HCT116 (cell line): ENCODE results near the gene ELP1. TPM values are rescaled to one million over a fixed set of nuclear protein-coding genes. Genes with fewer than 3 reads are reported as not detected.

ENCODE experiments used
- ATAC-seq: fragments of 200-7000 bp; cut with Tn5 transposase; 2 replicates; pipeline ENCODE4 v1.9.1; 2020; ENCODE audit warnings: mild to moderate bottlenecking, moderate library complexity
- BruUV-seq: library from RNA; stranded (reverse); fragments of 400-500 nt; replicated peaks from 2 replicates; lab custom pipeline; 2021; lab: Mats Ljungman, UMichigan
- CTCF ChIA-PET: fragments of 300-600 bp; sonication (Branson Sonifier 250); formaldehyde crosslinking; loops from one replicate; lab custom pipeline; 2021; ENCODE audit warnings: antibody characterized with exemption; lab: Charles Lee
- POLR2A ChIA-PET: fragments of 300-600, 350-600 bp; sonication (Branson Sonifier 250); formaldehyde crosslinking; loops from one replicate; lab custom pipeline; 2021; ENCODE audit warnings: antibody characterized with exemption; lab: Charles Lee
- RAD21 ChIA-PET, 2 experiments: fragments of 300-600 bp; sonication (Branson Sonifier 250); formaldehyde crosslinking; loops; one replicate each; lab custom pipeline; 2023; ENCODE audit warnings: low total read pairs in 2 of 2; ENCODE audit not compliant: uncharacterized antibody in 2 of 2, unreplicated experiment in 2 of 2, low non-redundant PET in 1 of 2; lab: Charles Lee
- DNase-seq: peaks from one replicate; pipeline ENCODE4 v3.0.0-alpha.2; 2010; ENCODE audit warnings: low read depth, low spot score
- H2AFZ ChIP-seq: fragments of 200-600 bp; shearing (Covaris generic), sonication (generic); 2 replicates; pipeline ENCODE4 v1.6.1; 2017; ENCODE audit warnings: low read depth, mixed run types, mixed read lengths, antibody characterized with exemption, low read length; ENCODE audit not compliant: poor library complexity, severe bottlenecking
- H3K27ac ChIP-seq: 2 replicates; pipeline ENCODE4 v1.5.1; 2012; ENCODE audit warnings: low read depth, low read length
- H3K27me3 ChIP-seq: fragments of 200-600 bp; sonication (generic); 2 replicates; pipeline ENCODE4 v1.6.1; 2016; ENCODE audit warnings: mixed run types, low read length, mixed read lengths; ENCODE audit not compliant: insufficient read depth
- H3K36me3 ChIP-seq, 2 experiments: fragments of 200-500 bp in 1 of 2; fragments of 200-600 bp in 1 of 2; sonication (Bioruptor generic) in 1 of 2; sonication (generic) in 1 of 2; 2 replicates each; pipeline versions ENCODE4 v1.5.1 to v1.6.1; 2014 to 2016; ENCODE audit warnings: low read length in 2 of 2, inconsistent platforms in 1 of 2, mixed read lengths in 1 of 2, mixed run types in 1 of 2; ENCODE audit not compliant: insufficient read depth in 2 of 2, control insufficient read depth in 1 of 2
- H3K4me1 ChIP-seq, 2 experiments: fragments of 200-600 bp in 1 of 2; sonication (generic) in 1 of 2; 2 replicates each; pipeline versions ENCODE4 v1.5.1 to v1.6.1; 2012 to 2017; ENCODE audit warnings: low read length in 2 of 2, inconsistent platforms in 1 of 2, mild to moderate bottlenecking in 1 of 2, mixed read lengths in 1 of 2, mixed run types in 1 of 2, moderate library complexity in 1 of 2; ENCODE audit not compliant: insufficient read depth in 2 of 2, control insufficient read depth in 1 of 2
- H3K4me2 ChIP-seq: fragments of 200-600 bp; sonication (generic); 2 replicates; pipeline ENCODE4 v1.6.1; 2017; ENCODE audit warnings: mixed run types, low read length, mixed read lengths
- H3K4me3 ChIP-seq, 2 experiments: fragments of 200-600 bp in 1 of 2; sonication (generic) in 1 of 2; replicated peaks in 1 of 2; 2 replicates each; pipeline ENCODE4 v1.5.1; 2011 to 2016; ENCODE audit warnings: low read length in 2 of 2, control low read depth in 1 of 2, low read depth in 1 of 2, mild to moderate bottlenecking in 1 of 2, mixed read lengths in 1 of 2, mixed run types in 1 of 2
- H3K79me2 ChIP-seq: fragments of 200-600 bp; sonication (generic); 2 replicates; pipeline ENCODE4 v1.6.1; 2017; ENCODE audit warnings: mild to moderate bottlenecking, mixed run types, low read length, moderate library complexity, mixed read lengths; ENCODE audit not compliant: insufficient read depth
- H3K9ac ChIP-seq: fragments of 200-600 bp; sonication (generic); 2 replicates; pipeline ENCODE4 v1.6.1; 2016; ENCODE audit warnings: low read length, mixed read lengths
- H3K9me2 ChIP-seq: fragments of 200-600 bp; sonication (generic), shearing (Covaris generic); 2 replicates; pipeline ENCODE4 v1.6.1; 2017; ENCODE audit warnings: mixed run types, mild to moderate bottlenecking, moderate library complexity; ENCODE audit not compliant: insufficient read depth
- H3K9me3 ChIP-seq, 2 experiments: fragments of 200-500 bp in 1 of 2; fragments of 200-600 bp in 1 of 2; sonication (Bioruptor generic) in 1 of 2; sonication (generic) in 1 of 2; 2 replicates each; pipeline ENCODE4 v1.6.1; 2014 to 2017; ENCODE audit warnings: low read length in 2 of 2, mixed read lengths in 2 of 2, inconsistent platforms in 1 of 2, low read depth in 1 of 2, mild to moderate bottlenecking in 1 of 2, mixed run types in 1 of 2, moderate library complexity in 1 of 2; ENCODE audit not compliant: control insufficient read depth in 1 of 2, insufficient read depth in 1 of 2
- H4K20me1 ChIP-seq: fragments of 200-600 bp; sonication (generic), shearing (Covaris generic); 2 replicates; pipeline ENCODE4 v1.6.1; 2017; ENCODE audit warnings: mixed run types, mild to moderate bottlenecking, moderate library complexity; ENCODE audit not compliant: insufficient read depth
- EGR1 ChIP-seq: IDR thresholded peaks from 2 replicates; pipeline ENCODE4 v1.6.1; 2012; ENCODE audit warnings: low read depth
- ELF1 ChIP-seq: IDR thresholded peaks from 2 replicates; pipeline ENCODE4 v1.6.1; 2012; ENCODE audit warnings: low read depth, borderline replicate concordance
- EZH2 ChIP-seq: fragments of 200-600 bp; sonication (generic); IDR thresholded peaks from 2 replicates; pipeline ENCODE4 v1.6.1; 2017; ENCODE audit warnings: antibody characterized with exemption, mixed run types
- EZH2phosphoT487 ChIP-seq: fragments of 200-600 bp; IDR thresholded peaks from 2 replicates; pipeline ENCODE4 v1.6.1; 2018; ENCODE audit warnings: antibody characterized with exemption, borderline replicate concordance
- FOSL1 ChIP-seq: IDR thresholded peaks from 2 replicates; pipeline ENCODE4 v1.6.1; 2012; ENCODE audit warnings: low read depth
- POLR2AphosphoS5 ChIP-seq: IDR thresholded peaks from 2 replicates; pipeline ENCODE4 v1.6.1; 2011; ENCODE audit warnings: mild to moderate bottlenecking, low read depth, low read length, moderate library complexity
- SIN3A ChIP-seq: IDR thresholded peaks from 2 replicates; pipeline ENCODE4 v1.6.1; 2012; ENCODE audit warnings: low read depth
- ZFX ChIP-seq: fragments of 450-650 bp; IDR thresholded peaks from 2 replicates; pipeline ENCODE4 v1.6.1; 2017
- intact Hi-C: fragments of 100-400 bp; cut with micrococcal nuclease; formaldehyde crosslinking; loops from 2 replicates; pipeline ENCODE4 v1.10.0; 2022
- total RNA-seq: library from RNA; stranded (reverse); gene quantifications from one replicate; pipeline ENCODE4 v1.2.1, GENCODE V29; 2021; ENCODE audit not compliant: unreplicated experiment
- TF ChIP-seq, protein P1 (sequence below), 3 experiments: fragments of 200-600 bp in 1 of 3; sonication (generic) in 1 of 3; IDR thresholded peaks in 2 of 3; conservative IDR thresholded peaks in 1 of 3; 2 replicates each; pipeline ENCODE4 v1.5.1; 2012 to 2017; ENCODE audit warnings: low read depth in 2 of 3, low read length in 2 of 3, antibody characterized with exemption in 1 of 3, borderline replicate concordance in 1 of 3, control low read depth in 1 of 3, mild to moderate bottlenecking in 1 of 3, mixed read lengths in 1 of 3, mixed run types in 1 of 3, moderate library complexity in 1 of 3; ENCODE audit not compliant: insufficient read depth in 1 of 3
- TF ChIP-seq, protein P2 (sequence below): IDR thresholded peaks from 2 replicates; pipeline ENCODE4 v1.6.1; 2012
- TF ChIP-seq, protein P3 (sequence below): IDR thresholded peaks from 2 replicates; pipeline ENCODE4 v1.6.1; 2011; ENCODE audit warnings: mild to moderate bottlenecking, low read length, moderate library complexity; ENCODE audit not compliant: insufficient replicate concordance; ENCODE audit errors: extremely low read depth

The ELP1 gene
- total RNA-seq, 1 experiment from 2014 or later, result 28.8 TPM

DNA sequence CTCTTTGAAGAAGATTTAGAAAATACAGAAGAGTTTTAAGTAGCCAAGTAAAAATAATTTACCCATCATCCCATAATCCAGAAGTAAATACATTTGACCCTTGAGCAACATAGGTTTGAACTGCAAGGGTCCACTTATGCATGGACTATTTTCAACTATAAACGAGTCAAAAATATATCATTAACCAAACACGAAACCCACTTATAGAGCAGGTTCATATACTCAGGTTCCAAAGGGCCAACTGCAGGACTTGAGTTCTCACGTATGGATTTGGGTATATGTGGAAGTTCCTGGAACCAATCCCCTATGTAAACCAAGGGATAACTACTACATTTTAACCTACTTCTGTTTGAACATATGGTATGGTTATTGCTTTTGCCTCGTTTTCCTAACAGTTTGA is 6.1 kb upstream of the ELP1 start (continued):
- TF ChIP-seq, protein P1, sequence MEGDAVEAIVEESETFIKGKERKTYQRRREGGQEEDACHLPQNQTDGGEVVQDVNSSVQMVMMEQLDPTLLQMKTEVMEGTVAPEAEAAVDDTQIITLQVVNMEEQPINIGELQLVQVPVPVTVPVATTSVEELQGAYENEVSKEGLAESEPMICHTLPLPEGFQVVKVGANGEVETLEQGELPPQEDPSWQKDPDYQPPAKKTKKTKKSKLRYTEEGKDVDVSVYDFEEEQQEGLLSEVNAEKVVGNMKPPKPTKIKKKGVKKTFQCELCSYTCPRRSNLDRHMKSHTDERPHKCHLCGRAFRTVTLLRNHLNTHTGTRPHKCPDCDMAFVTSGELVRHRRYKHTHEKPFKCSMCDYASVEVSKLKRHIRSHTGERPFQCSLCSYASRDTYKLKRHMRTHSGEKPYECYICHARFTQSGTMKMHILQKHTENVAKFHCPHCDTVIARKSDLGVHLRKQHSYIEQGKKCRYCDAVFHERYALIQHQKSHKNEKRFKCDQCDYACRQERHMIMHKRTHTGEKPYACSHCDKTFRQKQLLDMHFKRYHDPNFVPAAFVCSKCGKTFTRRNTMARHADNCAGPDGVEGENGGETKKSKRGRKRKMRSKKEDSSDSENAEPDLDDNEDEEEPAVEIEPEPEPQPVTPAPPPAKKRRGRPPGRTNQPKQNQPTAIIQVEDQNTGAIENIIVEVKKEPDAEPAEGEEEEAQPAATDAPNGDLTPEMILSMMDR (IDR thresholded peaks at IDR 0.05 in 2 of 3, conservative IDR thresholded peaks at IDR 0.05 in 1 of 3; ENCODE audit: borderline replicate concordance in 1 of 3, insufficient read depth in 1 of 3, low read depth in 2 of 3, low read length in 2 of 3), result no peak
- TF ChIP-seq, protein P2, sequence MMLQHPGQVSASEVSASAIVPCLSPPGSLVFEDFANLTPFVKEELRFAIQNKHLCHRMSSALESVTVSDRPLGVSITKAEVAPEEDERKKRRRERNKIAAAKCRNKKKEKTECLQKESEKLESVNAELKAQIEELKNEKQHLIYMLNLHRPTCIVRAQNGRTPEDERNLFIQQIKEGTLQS, result no peak
- TF ChIP-seq EZH2 (no peak), FOSL1 (no peak), ELF1 (no peak)

DNA sequence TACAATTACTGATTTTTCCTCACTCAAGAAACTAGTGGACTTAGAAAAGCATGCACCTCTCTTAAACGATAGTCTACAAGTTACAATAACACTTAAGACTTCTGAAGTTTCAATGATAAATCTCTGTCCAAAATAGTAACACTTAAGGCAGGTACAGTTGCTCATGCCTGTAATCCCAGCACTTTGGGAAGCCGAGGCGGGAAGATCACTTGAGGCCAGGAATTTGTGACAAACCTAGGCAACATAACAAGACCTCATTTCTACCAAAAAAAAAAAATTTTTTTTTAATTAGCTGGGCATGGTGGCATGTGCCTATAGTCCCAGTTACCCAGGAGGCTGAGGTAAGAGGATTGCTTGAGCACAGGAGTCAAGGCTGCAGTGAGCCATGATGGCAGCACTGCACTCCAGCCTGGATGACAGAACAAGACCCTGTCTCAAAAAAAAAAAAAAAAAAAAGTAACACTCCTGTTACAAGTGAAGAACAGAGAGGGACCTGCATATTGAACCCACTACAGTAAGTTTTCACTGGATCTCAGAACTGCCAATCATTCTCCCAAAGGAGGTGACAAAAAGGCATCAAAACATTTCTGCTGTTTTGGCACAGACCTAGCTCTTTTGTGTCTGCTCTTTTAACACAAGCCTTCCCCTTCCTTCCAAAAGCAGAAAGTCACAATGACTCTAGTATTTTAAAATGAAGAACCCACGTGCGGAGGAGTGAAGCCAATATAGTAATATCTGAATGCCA is 3.8 kb upstream of the ELP1 start:
- Histone ChIP-seq H3K9ac (no peak overlapping the region), H3K27ac (no peak overlapping the region), H2AFZ (no peak overlapping the region), H3K9me2 (no peaks in the 10 kb centered on the region), H3K36me3 (peaks cover 0 to 9% of the 10 kb centered on the region in 2 experiments; a peak in 3 of 4 replicates), H3K79me2 (peaks cover 25% of the 10 kb centered on the region)
- no TSS peak for BruUV-seq
- POLR2A ChIA-PET, result no interaction called here
- intact Hi-C loops, result no loop called here
- TF ChIP-seq EZH2phosphoT487, result no peak
- no peak for TF ChIP-seq FOSL1
- TF ChIP-seq ELF1, result no peak
- no peak for TF ChIP-seq ZFX
- TF ChIP-seq, protein P3, sequence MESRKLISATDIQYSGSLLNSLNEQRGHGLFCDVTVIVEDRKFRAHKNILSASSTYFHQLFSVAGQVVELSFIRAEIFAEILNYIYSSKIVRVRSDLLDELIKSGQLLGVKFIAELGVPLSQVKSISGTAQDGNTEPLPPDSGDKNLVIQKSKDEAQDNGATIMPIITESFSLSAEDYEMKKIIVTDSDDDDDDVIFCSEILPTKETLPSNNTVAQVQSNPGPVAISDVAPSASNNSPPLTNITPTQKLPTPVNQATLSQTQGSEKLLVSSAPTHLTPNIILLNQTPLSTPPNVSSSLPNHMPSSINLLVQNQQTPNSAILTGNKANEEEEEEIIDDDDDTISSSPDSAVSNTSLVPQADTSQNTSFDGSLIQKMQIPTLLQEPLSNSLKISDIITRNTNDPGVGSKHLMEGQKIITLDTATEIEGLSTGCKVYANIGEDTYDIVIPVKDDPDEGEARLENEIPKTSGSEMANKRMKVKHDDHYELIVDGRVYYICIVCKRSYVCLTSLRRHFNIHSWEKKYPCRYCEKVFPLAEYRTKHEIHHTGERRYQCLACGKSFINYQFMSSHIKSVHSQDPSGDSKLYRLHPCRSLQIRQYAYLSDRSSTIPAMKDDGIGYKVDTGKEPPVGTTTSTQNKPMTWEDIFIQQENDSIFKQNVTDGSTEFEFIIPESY, result no peak
- no peak for TF ChIP-seq POLR2AphosphoS5
- TF ChIP-seq SIN3A, result no peak
- no peak for TF ChIP-seq EGR1
- TF ChIP-seq, all 23 proteins: peak for 0
- Histone ChIP-seq H3K4me2 (no peak overlapping the region), H3K9me3 (no peaks in the 10 kb centered on the region), H3K4me1 (peaks cover 3 to 11% of the 10 kb centered on the region in 2 experiments; a peak in 3 of 4 replicates), H3K27me3 (no peaks in the 10 kb centered on the region), H4K20me1 (no peaks in the 10 kb centered on the region), H3K4me3 (no peak overlapping the region)
- DNase-seq (no peak), ATAC-seq (no peak)
- RAD21 ChIA-PET, result no interaction called here
- CTCF ChIA-PET, result interaction anchor here (0.7 kb wide), 1 partner anchor 16 kb away, joined by 3 read pairs; no protein-coding TSS in a partner anchor
